GM12874 (cell line): Measurements from ENCODE around the gene VPS18.

Experiments
- CTCF ChIP-seq: IDR thresholded peaks from 2 replicates; pipeline ENCODE4 v1.5.1; 2011; ENCODE audit warnings: low read depth, mild to moderate bottlenecking, control low read depth, low read length, moderate library complexity; ENCODE audit not compliant: insufficient read depth

Gene VPS18

GRCh38 chr15:40850576-40851112 lies 43.6 kb upstream of the VPS18 start:
- TF ChIP-seq CTCF: no peak

GRCh38 chr15:40852529-40852928 lies 41.7 kb upstream of the VPS18 start:
- TF ChIP-seq CTCF: no peak

- no peak for TF ChIP-seq CTCF
These were observed 40.9 kb upstream of the VPS18 start for GRCh38 chr15:40853241-40853890.

GRCh38 chr15:40854161-40854560 lies 40.1 kb upstream of the VPS18 start:
- TF ChIP-seq CTCF: no peak

GRCh38 chr15:40855706-40856234 lies 38.5 kb upstream of the VPS18 start:
- no peak for TF ChIP-seq CTCF

GRCh38 chr15:40856746-40857145 lies 37.5 kb upstream of the VPS18 start:
- TF ChIP-seq CTCF: no peak

- peak; percentile 98 for TF ChIP-seq CTCF
These were observed 36.5 kb upstream of the VPS18 start for GRCh38 chr15:40857601-40858341.
